Measurements from ENCODE around the gene APCDD1L. TPM values are rescaled to one million over a fixed set of nuclear protein-coding genes. Genes with fewer than 3 reads are reported as not detected.

APCDD1L gene
- total and polyA plus RNA-seq, 4 donors = 0.02 to 0.74 (median 0.31) TPM

DNA sequence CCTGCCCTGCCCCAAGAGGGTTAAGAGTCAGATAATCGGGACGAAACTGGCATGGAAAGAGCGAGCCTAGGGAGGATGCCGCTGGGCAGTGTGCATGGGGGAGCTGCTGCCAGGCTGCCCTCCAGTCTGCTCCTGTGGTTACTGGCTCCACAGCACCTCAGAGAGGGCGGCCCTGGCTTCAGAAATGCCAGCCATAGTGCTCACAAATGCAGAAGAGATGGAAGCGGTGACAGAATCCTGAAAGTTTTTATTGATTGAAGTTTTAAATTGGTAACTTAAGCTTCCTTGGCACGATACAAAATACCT lies 68.3 kb downstream of the APCDD1L start:
- Histone ChIP-seq H3K27me3 (ENCODE audit: control insufficient read depth in 3 of 3, insufficient read depth in 3 of 3, low read length in 2 of 3) (no peaks in the 10 kb centered on the region), H3K36me3 (ENCODE audit: control insufficient read depth in 4 of 4, insufficient read depth in 4 of 4, low read length in 4 of 4) (peaks cover 3 to 26% (median 11%) of the 10 kb centered on the region in 4 donors), H3K4me1 (ENCODE audit: control insufficient read depth in 5 of 5, insufficient read depth in 5 of 5, low read length in 5 of 5) (peaks cover 0 to 10% (median 0%) of the 10 kb centered on the region in 5 donors), H3K4me3 (no peak overlapping the region), H3K27ac (ENCODE audit: low read depth in 1 of 2, low read length in 1 of 2) (no peak overlapping the region), H3K9ac (ENCODE audit: insufficient read depth in 1 of 2, low read length in 2 of 2) (no peak overlapping the region), H3K9me3 (ENCODE audit: control insufficient read depth in 4 of 4, insufficient read depth in 3 of 4, low read length in 3 of 4) (no peaks in the 10 kb centered on the region)
- ATAC-seq (ENCODE audit: insufficient read depth, low FRiP score) (no peak), DNase-seq (no peak)
- TF ChIP-seq, protein P1, sequence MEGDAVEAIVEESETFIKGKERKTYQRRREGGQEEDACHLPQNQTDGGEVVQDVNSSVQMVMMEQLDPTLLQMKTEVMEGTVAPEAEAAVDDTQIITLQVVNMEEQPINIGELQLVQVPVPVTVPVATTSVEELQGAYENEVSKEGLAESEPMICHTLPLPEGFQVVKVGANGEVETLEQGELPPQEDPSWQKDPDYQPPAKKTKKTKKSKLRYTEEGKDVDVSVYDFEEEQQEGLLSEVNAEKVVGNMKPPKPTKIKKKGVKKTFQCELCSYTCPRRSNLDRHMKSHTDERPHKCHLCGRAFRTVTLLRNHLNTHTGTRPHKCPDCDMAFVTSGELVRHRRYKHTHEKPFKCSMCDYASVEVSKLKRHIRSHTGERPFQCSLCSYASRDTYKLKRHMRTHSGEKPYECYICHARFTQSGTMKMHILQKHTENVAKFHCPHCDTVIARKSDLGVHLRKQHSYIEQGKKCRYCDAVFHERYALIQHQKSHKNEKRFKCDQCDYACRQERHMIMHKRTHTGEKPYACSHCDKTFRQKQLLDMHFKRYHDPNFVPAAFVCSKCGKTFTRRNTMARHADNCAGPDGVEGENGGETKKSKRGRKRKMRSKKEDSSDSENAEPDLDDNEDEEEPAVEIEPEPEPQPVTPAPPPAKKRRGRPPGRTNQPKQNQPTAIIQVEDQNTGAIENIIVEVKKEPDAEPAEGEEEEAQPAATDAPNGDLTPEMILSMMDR (IDR thresholded peaks at IDR 0.05; ENCODE audit: control extremely low read depth, extremely low read depth) = no peak
- 78 to 92% methylated on average over 7 of the region's 7 CpGs for WGBS, 2 donors

DNA sequence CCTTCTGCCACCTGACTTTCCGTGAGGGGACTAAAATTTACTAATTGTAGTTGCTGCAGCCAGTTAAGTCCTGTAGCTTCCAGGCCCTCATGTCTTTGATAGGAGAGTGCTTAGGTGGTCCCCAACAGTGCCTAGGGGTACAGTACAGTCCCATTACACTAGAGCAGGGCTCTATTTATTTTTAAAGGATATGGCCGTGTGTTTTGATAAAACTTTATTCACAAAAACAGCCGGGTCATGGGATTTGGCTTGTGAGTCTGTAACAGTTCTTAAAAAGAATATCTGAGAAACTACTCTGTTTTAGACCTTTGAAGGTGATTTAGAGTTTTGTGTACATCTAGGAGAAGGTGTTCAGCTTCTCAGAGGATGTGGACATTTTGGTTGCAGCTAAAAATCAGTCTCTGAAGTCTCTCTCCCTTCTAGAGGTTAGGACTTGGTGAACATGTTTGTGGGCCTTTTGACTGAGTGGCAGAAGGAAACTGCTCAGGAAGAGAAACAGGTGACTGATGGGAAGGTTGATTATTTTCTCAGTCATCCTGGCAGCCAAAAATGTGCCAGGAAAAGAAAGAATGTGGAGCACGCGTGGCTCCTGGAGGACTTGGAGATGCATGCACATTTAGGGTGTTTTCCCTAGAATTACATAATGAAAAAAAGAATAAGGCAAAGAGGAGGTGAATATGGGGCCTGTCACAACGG lies 68.8 kb downstream of the APCDD1L start:
- no peak overlapping the region for H3K27ac ChIP-seq (ENCODE audit: low read depth in 1 of 2, low read length in 1 of 2)
- TF ChIP-seq, protein P1 (IDR thresholded peaks at IDR 0.05; ENCODE audit: control extremely low read depth, extremely low read depth) = no peak
- peaks cover 3 to 26% (median 11%) of the 10 kb centered on the region in 4 donors for H3K36me3 ChIP-seq (ENCODE audit: control insufficient read depth in 4 of 4, insufficient read depth in 4 of 4, low read length in 4 of 4)
- H3K4me3 ChIP-seq = no peak overlapping the region
- no peaks in the 10 kb centered on the region for H3K9me3 ChIP-seq (ENCODE audit: control insufficient read depth in 4 of 4, insufficient read depth in 3 of 4, low read length in 3 of 4)
- no peak for DNase-seq
- H3K27me3 ChIP-seq (ENCODE audit: control insufficient read depth in 3 of 3, insufficient read depth in 3 of 3, low read length in 2 of 3) = no peaks in the 10 kb centered on the region
- whole genome bisulfite sequencing, 2 donors = 81 to 88% methylated on average over 6 of the region's 6 CpGs
- H3K4me1 ChIP-seq (ENCODE audit: control insufficient read depth in 5 of 5, insufficient read depth in 5 of 5, low read length in 5 of 5) = peaks cover 0 to 10% (median 0%) of the 10 kb centered on the region in 5 donors
- no peak for ATAC-seq (ENCODE audit: insufficient read depth, low FRiP score)
- no peak overlapping the region for H3K9ac ChIP-seq (ENCODE audit: insufficient read depth in 1 of 2, low read length in 2 of 2)

DNA sequence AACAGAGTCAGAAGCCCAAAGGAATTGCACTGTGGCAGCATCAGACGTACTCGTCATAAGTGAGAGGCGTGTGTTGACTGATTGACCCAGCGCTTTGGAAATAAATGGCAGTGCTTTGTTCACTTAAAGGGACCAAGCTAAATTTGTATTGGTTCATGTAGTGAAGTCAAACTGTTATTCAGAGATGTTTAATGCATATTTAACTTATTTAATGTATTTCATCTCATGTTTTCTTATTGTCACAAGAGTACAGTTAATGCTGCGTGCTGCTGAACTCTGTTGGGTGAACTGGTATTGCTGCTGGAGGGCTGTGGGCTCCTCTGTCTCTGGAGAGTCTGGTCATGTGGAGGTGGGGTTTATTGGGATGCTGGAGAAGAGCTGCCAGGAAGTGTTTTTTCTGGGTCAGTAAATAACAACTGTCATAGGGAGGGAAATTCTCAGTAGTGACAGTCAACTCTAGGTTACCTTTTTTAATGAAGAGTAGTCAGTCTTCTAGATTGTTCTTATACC lies 70.4 kb downstream of the APCDD1L start:
- peaks cover 0 to 9% (median 0%) of the 10 kb centered on the region in 5 donors for H3K4me1 ChIP-seq (ENCODE audit: control insufficient read depth in 5 of 5, insufficient read depth in 5 of 5, low read length in 5 of 5)
- DNase-seq (no peak), ATAC-seq (ENCODE audit: insufficient read depth, low FRiP score) (no peak)
- H3K9ac ChIP-seq (ENCODE audit: insufficient read depth in 1 of 2, low read length in 2 of 2) = no peak overlapping the region
- 94% methylated on average over 5 of the region's 5 CpGs for WGBS, 2 donors
- no peaks in the 10 kb centered on the region for H3K27me3 ChIP-seq (ENCODE audit: control insufficient read depth in 3 of 3, insufficient read depth in 3 of 3, low read length in 2 of 3)
- TF ChIP-seq, protein P1 (IDR thresholded peaks at IDR 0.05; ENCODE audit: control extremely low read depth, extremely low read depth) = no peak
- H3K9me3 ChIP-seq (ENCODE audit: control insufficient read depth in 4 of 4, insufficient read depth in 3 of 4, low read length in 3 of 4) = no peaks in the 10 kb centered on the region
- no peak overlapping the region for H3K27ac ChIP-seq (ENCODE audit: low read depth in 1 of 2, low read length in 1 of 2)
- H3K4me3 ChIP-seq = no peak overlapping the region
- peaks cover 3 to 28% (median 11%) of the 10 kb centered on the region in 4 donors for H3K36me3 ChIP-seq (ENCODE audit: control insufficient read depth in 4 of 4, insufficient read depth in 4 of 4, low read length in 4 of 4)

Data from lung (tissue), 12 donors.